GM13977 (cell line): ENCODE results near the gene TRMT6.
A peak's percentile ranks its signal among the peaks of the same experiment; 100 is the strongest.

Experiments
- DNase-seq: peaks from one replicate; pipeline ENCODE4 v3.0.0; 2012; ENCODE audit warnings: low spot score
- CTCF ChIP-seq: IDR thresholded peaks from 2 replicates; pipeline ENCODE4 v1.5.1; 2012; ENCODE audit warnings: mild to moderate bottlenecking, control low read depth; ENCODE audit not compliant: insufficient read depth; ENCODE audit errors: extremely low read depth, missing control alignments
- in situ Hi-C: fragments of 300-500 bp; cut with MboI; formaldehyde crosslinking; loops from one replicate; pipeline ENCODE4 v1.12.0; 2022; ENCODE audit warnings: low sequenced_read_pairs, low pct_unique_long_range_greater_than_20kb, mixed read lengths, inconsistent platforms; ENCODE audit not compliant: unreplicated experiment

TRMT6 gene

DNA sequence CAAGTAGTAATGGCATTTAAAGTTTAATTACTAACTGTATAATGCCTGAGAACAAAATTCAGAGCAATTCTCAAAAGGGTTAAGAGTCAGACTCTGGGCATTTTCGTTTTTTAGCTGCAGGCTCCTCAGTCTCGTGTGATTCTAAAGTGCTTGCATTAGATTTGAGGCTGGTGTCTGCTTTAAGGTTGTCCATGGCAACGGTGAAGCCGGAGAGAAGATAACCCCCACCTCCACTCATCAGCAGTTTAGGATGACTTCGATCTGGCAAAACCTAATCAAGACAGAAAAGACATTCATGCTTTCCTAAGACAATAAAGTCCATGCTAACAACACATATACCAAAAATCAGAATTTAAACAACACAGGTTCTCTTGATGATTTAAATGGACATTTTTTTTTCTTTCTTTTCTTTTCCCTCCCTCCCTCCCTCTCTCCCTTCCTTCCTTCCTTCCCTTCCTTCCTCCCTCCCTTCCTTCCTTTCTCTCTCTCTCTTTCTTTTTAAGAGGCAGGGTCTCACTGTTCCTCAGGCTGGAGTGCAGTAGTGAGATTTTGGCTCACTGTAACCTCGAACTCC is 11.8 kb downstream of the TRMT6 start:
- TF ChIP-seq CTCF = no peak
- in situ Hi-C loops = loop anchor here (25.0 kb wide), 1 partner anchor 401 kb away; no protein-coding TSS in a partner anchor
- no peak for DNase-seq

DNA sequence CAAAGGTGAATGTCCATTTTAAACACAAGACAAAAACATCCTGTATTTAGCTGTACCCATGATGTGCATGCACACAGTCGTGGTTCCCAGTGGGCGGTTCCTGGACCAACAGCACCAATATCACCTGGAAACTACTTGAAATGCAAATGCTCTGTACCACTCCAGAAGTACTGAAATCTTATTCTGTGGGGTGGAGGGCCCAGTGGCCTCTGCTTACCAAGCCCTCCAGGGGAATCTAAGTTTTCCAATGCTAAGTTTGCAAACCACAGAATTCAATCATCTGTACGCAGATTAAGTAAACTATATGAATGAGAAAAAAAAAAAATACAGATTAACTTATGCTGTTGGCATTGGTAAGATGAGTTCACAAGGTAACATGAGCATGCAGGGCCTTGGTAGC is 14.1 kb downstream of the TRMT6 start:
- in situ Hi-C loops = loop anchor here (25.0 kb wide), 1 partner anchor 399 kb away; no protein-coding TSS in a partner anchor
- TF ChIP-seq CTCF = no peak
- no peak for DNase-seq

DNA sequence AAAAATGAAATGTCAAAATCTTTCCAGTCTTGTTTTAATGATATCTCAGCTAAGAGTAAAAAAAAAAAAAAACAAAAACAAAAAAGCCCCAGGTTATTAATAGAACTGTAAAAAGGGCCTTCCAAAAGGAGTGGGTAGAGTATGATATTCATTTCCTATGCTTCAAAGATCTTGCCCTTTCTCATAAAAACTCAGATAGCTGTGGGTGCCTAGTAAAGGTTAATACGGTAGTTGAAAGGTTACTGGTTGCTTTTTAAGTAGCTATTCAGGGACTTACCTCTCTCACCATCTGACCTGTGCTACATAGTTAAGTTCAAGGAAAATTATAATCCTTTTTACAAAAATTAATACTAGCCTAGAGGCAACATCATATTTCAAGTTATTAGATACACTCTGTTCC is 14.9 kb downstream of the TRMT6 start:
- in situ Hi-C loops = loop anchor here (25.0 kb wide), 1 partner anchor 398 kb away; no protein-coding TSS in a partner anchor
- TF ChIP-seq CTCF = no peak
- no peak for DNase-seq

DNA sequence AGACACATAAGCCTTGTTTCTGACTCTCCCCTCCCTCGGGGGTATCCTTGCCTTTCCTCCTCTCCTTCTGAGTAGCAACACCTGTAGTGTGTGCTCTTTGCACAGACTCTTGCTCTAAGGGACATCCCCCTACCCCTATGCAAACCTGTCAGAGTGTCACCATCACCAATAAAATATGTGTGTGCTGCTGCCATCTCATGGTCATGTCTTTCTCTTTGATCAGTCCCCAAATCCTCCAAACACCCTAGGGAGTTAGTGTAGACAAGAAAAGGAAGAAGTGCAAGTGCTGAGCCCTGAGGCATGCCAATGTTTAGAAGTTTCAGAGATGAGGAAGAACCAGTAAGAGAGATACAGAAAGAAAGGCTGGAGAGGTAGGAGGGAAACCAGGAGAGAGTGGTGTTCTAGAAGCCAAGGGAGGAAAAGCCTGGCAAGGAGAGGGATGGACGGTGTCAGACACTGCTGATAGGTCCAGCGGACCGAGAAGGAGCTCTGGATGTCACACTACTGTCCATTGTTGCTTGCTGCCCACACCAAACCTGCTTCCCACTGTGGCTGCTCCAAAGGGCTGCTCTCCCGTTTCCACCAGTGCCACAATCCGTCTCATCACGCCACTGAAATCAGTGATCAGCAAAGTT is 16.4 kb downstream of the TRMT6 start:
- DNase-seq = peak; percentile 48
- TF ChIP-seq CTCF = peak; percentile 51
- in situ Hi-C loops = loop anchor here (25.0 kb wide), 1 partner anchor 397 kb away; no protein-coding TSS in a partner anchor

DNA sequence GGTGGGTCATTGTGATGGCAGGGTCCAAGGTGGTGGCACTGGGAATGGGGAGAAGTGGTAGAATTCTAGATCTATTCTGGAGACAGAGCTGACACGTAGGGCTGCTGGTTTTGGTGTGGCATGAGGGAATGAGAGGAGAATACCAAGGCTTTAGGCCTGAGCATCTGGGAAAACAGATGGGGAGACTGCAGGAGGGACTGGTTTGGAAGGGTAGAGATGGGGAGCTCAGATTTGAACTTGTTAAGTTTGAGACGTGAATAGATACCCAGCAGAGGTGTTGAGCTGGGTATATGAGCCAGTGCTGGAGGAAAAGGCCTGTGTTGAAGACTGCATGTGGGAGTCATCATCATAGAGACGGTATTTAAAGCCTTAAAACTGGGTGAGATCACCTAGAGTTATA is 17.5 kb downstream of the TRMT6 start:
- no peak for TF ChIP-seq CTCF
- in situ Hi-C loops = loop anchor here (25.0 kb wide), 1 partner anchor 395 kb away; no protein-coding TSS in a partner anchor
- no peak for DNase-seq

DNA sequence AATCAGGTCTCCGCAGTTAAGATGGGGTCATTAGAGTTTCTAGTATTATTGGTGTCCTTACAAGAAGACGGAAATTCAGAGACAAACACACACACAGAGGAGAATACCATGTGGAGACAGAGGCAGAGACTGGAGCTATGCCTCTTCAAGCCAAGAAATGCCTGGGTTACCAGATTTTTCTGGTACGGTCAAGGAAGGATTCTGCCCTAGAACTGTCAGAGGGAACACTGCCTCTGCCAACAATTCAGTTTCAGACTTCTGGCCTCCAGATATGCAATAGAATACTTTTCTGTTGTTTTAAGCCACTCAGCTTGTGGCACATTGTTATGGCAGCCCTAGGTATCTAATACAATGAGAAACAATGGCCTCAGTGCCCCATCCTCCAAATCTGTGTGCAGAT is 18.9 kb downstream of the TRMT6 start:
- TF ChIP-seq CTCF = no peak
- in situ Hi-C loops = loop anchor here (25.0 kb wide), 1 partner anchor 394 kb away; no protein-coding TSS in a partner anchor
- no peak for DNase-seq
